Measurements from ENCODE around the gene NRP1.

The NRP1 gene

GRCh38 chr10:33186150-33186549 is 148.3 kb downstream of the NRP1 start:
- H3K9me3 ChIP-seq (ENCODE audit: control insufficient read depth, insufficient read depth, low read length) = no peaks in the 10 kb centered on the region
- no peak for TF ChIP-seq CTCF (IDR thresholded peaks at IDR 0.05; ENCODE audit: low read depth, low read length, poor library complexity, severe bottlenecking)
- TF ChIP-seq EZH2phosphoT487 (IDR thresholded peaks at IDR 0.05; ENCODE audit: borderline replicate concordance, low read length) = no peak
- H3K27me3 ChIP-seq (ENCODE audit: control insufficient read depth, low read length) = no peaks in the 10 kb centered on the region
- H3K36me3 ChIP-seq (ENCODE audit: control insufficient read depth, low read length) = no peaks in the 10 kb centered on the region
- no peak overlapping the region for H3K27ac ChIP-seq (ENCODE audit: low read depth, low read length)
- H3K9me2 ChIP-seq (replicated peaks; ENCODE audit: control insufficient read depth, low read length) = no peaks in the 10 kb centered on the region
- H4K20me1 ChIP-seq (ENCODE audit: control insufficient read depth, insufficient read depth, low read depth, low read length) = no peaks in the 10 kb centered on the region
- no peak overlapping the region for H3K4me2 ChIP-seq (ENCODE audit: low read length)
- H3F3A ChIP-seq (ENCODE audit: control insufficient read depth, insufficient read depth) = no peaks in the 10 kb centered on the region
- no peaks in the 10 kb centered on the region for H3K4me1 ChIP-seq (ENCODE audit: control insufficient read depth, low read length)
- H3K4me3 ChIP-seq (ENCODE audit: low read length) = no peak overlapping the region
- no peaks in the 10 kb centered on the region for H3K79me2 ChIP-seq (ENCODE audit: control insufficient read depth, low read length)

- H3K36me3 ChIP-seq (ENCODE audit: control insufficient read depth, low read length) = no peaks in the 10 kb centered on the region
- TF ChIP-seq EZH2phosphoT487 (IDR thresholded peaks at IDR 0.05; ENCODE audit: borderline replicate concordance, low read length) (no peak), CTCF (IDR thresholded peaks at IDR 0.05; ENCODE audit: low read depth, low read length, poor library complexity, severe bottlenecking) (no peak)
- no peak overlapping the region for H3K27ac ChIP-seq (ENCODE audit: low read depth, low read length)
- no peaks in the 10 kb centered on the region for H3F3A ChIP-seq (ENCODE audit: control insufficient read depth, insufficient read depth)
- H3K79me2 ChIP-seq (ENCODE audit: control insufficient read depth, low read length) = no peaks in the 10 kb centered on the region
- H4K20me1 ChIP-seq (ENCODE audit: control insufficient read depth, insufficient read depth, low read depth, low read length) = no peaks in the 10 kb centered on the region
- no peaks in the 10 kb centered on the region for H3K4me1 ChIP-seq (ENCODE audit: control insufficient read depth, low read length)
- no peak overlapping the region for H3K4me3 ChIP-seq (ENCODE audit: low read length)
- no peaks in the 10 kb centered on the region for H3K27me3 ChIP-seq (ENCODE audit: control insufficient read depth, low read length)
- H3K9me2 ChIP-seq (replicated peaks; ENCODE audit: control insufficient read depth, low read length) = no peaks in the 10 kb centered on the region
- no peak overlapping the region for H3K4me2 ChIP-seq (ENCODE audit: low read length)
- H3K9me3 ChIP-seq (ENCODE audit: control insufficient read depth, insufficient read depth, low read length) = no peaks in the 10 kb centered on the region
These were observed 150.8 kb downstream of the NRP1 start for GRCh38 chr10:33183655-33184054.

- no peaks in the 10 kb centered on the region for H3K9me3 ChIP-seq (ENCODE audit: control insufficient read depth, insufficient read depth, low read length)
- H3K27ac ChIP-seq (ENCODE audit: low read depth, low read length) = no peak overlapping the region
These were observed 153.5 kb downstream of the NRP1 start for GRCh38 chr10:33180921-33181320.

More at GRCh38 chr10:33180921-33181320, 153.5 kb downstream of the NRP1 start:
- Histone ChIP-seq H3K4me3 (ENCODE audit: low read length) (no peak overlapping the region), H3K4me1 (ENCODE audit: control insufficient read depth, low read length) (no peaks in the 10 kb centered on the region), H3K36me3 (ENCODE audit: control insufficient read depth, low read length) (no peaks in the 10 kb centered on the region), H3K9me2 (replicated peaks; ENCODE audit: control insufficient read depth, low read length) (no peaks in the 10 kb centered on the region), H3F3A (ENCODE audit: control insufficient read depth, insufficient read depth) (no peaks in the 10 kb centered on the region), H3K4me2 (ENCODE audit: low read length) (no peak overlapping the region), H3K27me3 (ENCODE audit: control insufficient read depth, low read length) (peaks cover 9% of the 10 kb centered on the region), H3K79me2 (ENCODE audit: control insufficient read depth, low read length) (no peaks in the 10 kb centered on the region), H4K20me1 (ENCODE audit: control insufficient read depth, insufficient read depth, low read depth, low read length) (no peaks in the 10 kb centered on the region)
- no peak for TF ChIP-seq EZH2phosphoT487 (IDR thresholded peaks at IDR 0.05; ENCODE audit: borderline replicate concordance, low read length)
- no peak for TF ChIP-seq CTCF (IDR thresholded peaks at IDR 0.05; ENCODE audit: low read depth, low read length, poor library complexity, severe bottlenecking)
